ENCODE results near the gene DOCK6. TPM values are rescaled to one million over a fixed set of nuclear protein-coding genes. Genes with fewer than 3 reads are reported as not detected.

The DOCK6 gene
- total RNA-seq: 30.8 and 61.5 TPM in 2 replicates

GRCh38 chr19:11261971-11262839 lies at the start of gene DOCK6:
TSS of gene DOCK6 (minus strand) at chr19:11262524. CDS start at chr19:11262440, 84 bp downstream.

GRCh38 chr19:11295665-11296245 lies 33.4 kb upstream of the DOCK6 start, which contains the start of gene TSPAN16:
TSS of gene TSPAN16 (plus strand) at chr19:11296160. CDS start at chr19:11296298, 138 bp downstream.

GRCh38 chr19:11239377-11240000 lies 22.8 kb downstream of the DOCK6 start, which contains the start of gene ANGPTL8:
TSS of gene ANGPTL8 (plus strand) at chr19:11239619. CDS start at chr19:11239638, 19 bp downstream.

GRCh38 chr19:11197291-11198174 lies 64.8 kb downstream of the DOCK6 start, which contains the start of gene KANK2:
TSS of gene KANK2 (minus strand) at chr19:11197545. CDS start at chr19:11194511, 3,034 bp downstream.

DNA sequence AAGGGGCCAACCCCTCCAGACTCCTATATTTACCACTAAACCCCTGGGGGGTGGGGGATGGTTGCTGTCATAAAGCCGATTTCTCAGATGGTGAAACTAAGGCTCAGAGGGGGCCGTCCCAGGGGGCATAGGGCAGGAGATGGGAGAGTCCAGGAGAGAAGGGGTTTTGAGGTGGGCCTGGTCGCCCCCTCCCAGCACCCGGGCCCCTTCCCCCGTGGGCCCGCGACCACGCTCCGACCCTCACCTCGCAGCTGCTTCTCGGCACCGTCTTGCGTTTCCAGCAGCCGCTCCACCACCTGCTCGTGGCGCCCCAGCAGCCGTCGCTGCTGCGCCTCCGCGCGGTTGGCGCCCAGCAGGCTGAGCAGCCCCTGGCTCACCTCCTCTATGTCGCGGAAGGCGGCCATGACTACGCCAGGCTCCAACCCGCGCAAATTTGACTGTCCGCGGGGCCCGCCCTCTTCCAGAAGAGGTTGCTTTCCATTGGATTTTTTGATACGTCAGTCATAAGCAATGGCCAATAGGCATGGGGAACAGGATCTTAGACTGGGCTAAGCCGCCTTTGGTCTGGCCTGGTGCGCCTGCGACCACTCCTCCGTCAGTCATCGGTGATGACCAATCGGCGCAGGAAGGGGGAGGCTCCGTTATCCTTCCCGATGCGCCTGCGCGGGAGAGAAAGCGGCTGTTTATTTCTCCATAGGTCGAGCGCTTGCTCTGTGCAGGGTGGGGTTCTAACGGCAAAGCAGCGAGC lies 106.8 kb downstream of the DOCK6 start, which contains the start of gene SPC24:
Gene SPC24 (minus strand): TSS at position 410 of the 748 bp plus-strand sequence. CDS start 6 bp downstream, at position 404.

Other genes starting within 250 kb of the DOCK6 start
- gene LDLR, start 173.1 kb downstream of the DOCK6 start, total RNA-seq: 255 and 361 TPM in 2 replicates
- gene SPC24, start 106.7 kb downstream of the DOCK6 start, total RNA-seq: 14.7 and 43.4 TPM in 2 replicates
- 15.2 and 19.4 TPM in 2 replicates for gene KANK2, start 65.0 kb downstream of the DOCK6 start, total RNA-seq
- not detected in 2 replicates for gene ANGPTL8, start 22.9 kb downstream of the DOCK6 start, total RNA-seq
- gene TSPAN16, start 33.6 kb upstream of the DOCK6 start, total RNA-seq: not detected in 2 replicates
- gene RAB3D, start 77.1 kb upstream of the DOCK6 start, total RNA-seq: 42.8 and 59.5 TPM in 2 replicates
- gene TMEM205, start 83.7 kb upstream of the DOCK6 start, total RNA-seq: 202 and 213 TPM in 2 replicates
- 3.4 and 5.3 TPM in 2 replicates for gene CCDC159, start 84.0 kb upstream of the DOCK6 start, total RNA-seq
- 11.5 and 15.8 TPM in 2 replicates for gene PLPPR2, start 92.9 kb upstream of the DOCK6 start, total RNA-seq
- 2.7 and 3.9 TPM in 2 replicates for gene SWSAP1, start 112.1 kb upstream of the DOCK6 start, total RNA-seq
- 3.4 and 5.0 TPM in 2 replicates for gene EPOR, start 121.8 kb upstream of the DOCK6 start, total RNA-seq
- gene RGL3, start 156.8 kb upstream of the DOCK6 start, total RNA-seq: not detected in 2 replicates
- not detected in 2 replicates for gene ODAD3, start 172.6 kb upstream of the DOCK6 start, total RNA-seq
- gene PRKCSH, start 173.1 kb upstream of the DOCK6 start, total RNA-seq: 157 and 216 TPM in 2 replicates
- gene ELAVL3, start 218.5 kb upstream of the DOCK6 start, total RNA-seq: 0.70 TPM in 1 of 2 replicates, not detected in the other
- 6.7 and 8.4 TPM in 2 replicates for gene ZNF653, start 243.3 kb upstream of the DOCK6 start, total RNA-seq